ENCODE data around the gene NLGN1.

NLGN1 gene

DNA sequence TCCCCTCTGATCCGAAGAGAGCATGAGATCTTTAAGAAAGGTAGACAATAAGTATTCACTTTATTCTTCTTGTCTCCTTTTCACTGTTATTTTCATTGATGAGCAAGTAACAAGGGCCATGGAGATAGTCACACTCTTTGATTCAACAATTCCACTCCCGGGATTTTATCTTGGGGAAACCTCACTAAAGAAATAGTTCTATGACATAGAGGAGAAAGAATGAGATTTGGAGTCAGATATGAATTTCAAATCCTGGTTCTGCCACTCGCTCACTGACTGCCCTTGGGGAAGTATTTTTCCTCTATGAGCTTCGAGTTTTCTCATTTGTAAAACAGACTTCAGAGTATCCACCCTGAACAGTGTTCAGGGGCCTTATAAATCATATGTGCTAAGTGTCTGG is 514.6 kb downstream of the NLGN1 start:
- ATAC-seq (no peak), DNase-seq (no peak)

DNA sequence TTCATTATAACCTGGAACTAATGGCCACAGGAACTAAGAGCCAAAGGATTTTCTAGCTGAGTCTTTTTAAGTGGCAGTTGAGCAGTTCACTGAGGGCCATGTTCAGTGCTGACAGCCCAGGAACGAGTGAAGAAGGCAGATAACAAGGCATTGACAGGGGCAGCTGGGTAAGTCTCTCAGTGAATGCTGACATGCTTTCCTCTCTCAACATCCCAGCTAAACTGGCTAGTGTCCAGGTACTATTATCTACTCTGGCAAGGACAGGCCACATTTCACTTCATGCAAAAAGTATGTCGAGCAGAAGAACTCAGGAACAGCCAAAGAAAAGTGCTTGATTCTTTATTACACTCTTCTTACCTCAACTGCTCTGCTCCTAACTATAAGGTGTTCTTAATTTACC is 515.9 kb downstream of the NLGN1 start:
- no peak for DNase-seq

DNA sequence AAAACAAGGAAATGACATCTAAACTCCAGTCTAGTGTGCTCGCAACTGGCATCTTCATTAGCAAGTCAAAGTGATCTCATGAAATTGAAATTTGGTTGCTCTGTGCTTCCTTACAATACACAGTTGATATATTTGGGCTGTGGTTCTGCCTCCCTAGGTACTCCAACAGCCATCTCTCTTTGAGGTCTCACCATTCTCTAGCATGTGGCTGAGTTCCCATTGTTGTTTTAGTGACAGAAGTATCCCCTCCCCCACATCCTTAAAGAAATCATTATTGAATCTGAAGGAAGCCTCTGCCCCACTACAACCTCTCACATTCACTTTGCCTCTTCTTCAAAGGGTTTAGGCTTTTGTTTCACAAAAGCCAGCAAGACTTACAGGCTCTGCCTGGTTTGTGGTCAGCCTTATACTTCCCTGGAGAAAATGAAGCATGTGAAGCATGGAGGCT is 516.5 kb downstream of the NLGN1 start:
- ATAC-seq (no peak), DNase-seq (no peak)

More for the DNA sequence above, 515.9 kb downstream of the NLGN1 start:
- ATAC-seq, result no peak

DNA sequence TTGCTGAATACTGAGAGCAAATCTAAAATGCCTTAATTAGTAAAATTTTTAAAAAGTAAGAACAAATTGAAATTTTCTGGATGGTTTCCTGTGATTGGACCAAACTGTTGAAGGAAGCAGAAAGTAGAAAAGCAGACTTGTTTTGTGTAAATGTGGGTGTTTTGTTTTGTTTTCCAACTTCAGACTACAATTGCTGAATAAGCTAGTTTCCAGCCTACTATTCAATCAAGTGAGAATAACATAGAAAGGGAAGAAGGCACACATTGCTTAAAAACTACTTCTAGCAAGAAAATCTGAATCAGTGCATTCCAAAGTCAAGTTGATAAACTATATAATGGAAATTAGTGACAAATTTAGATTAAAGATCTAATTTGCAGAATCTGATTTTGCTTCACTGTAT is 519.3 kb downstream of the NLGN1 start:
- DNase-seq, result no peak
- no peak for ATAC-seq

DNA sequence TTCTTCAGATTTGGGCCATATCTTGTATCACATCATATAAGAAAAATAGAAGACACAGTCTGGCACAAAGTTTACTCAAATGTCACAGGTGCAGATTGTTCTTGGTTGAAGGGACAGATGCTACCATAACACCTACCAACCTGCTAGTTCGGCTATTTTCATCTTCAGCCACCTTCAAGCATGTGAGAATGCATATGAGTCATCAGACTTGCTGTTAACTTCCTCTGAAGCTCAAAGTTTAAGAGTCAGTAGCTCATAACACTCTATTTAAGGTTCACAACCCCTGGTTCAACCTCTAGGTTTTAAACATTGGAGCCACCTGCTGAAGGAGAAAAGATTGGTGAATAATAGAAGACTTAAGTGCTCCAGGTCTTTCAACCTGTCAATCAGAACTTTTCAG is 522.8 kb downstream of the NLGN1 start:
- no peak for ATAC-seq
- no peak for DNase-seq

DNA sequence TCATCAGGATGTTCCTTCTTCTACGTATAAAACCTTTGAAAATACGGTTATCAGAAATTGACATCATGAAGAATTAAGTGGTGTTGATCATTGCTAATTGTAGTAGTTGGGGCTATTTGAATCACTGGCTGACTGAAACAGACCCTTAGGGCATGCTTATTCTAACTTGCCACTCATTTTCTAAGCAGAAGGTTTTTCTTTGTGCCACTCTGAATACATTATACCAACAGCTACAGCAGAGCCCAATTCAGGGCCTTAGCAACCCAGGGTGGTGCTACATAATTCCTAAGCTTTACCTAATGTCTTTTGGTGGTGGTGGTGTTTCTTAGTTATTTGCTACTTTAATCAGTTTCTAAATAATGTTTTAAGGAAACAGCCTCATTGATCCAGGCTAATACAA is 524.2 kb downstream of the NLGN1 start:
- DNase-seq (no peak), ATAC-seq (no peak)

DNA sequence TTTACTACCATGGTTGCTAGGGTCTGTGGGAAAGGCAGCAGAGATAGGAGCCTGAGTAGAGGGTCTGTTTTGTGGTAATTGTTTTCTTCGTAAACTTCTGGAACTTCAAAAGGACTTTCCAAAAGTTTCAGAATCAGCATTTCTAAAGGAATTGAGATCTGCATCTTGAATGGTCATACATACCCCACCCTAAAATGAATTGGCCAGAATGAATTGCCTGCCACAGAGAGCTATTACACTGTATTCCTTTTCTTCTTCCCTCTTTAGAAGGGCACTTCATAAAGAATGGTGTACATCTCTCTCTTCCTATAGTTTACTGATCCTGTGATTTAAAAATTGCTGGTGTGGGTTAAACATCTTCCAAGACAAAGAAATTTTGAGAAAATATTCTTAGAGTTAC is 525.7 kb downstream of the NLGN1 start:
- DNase-seq (no peak), ATAC-seq (no peak)

DNA sequence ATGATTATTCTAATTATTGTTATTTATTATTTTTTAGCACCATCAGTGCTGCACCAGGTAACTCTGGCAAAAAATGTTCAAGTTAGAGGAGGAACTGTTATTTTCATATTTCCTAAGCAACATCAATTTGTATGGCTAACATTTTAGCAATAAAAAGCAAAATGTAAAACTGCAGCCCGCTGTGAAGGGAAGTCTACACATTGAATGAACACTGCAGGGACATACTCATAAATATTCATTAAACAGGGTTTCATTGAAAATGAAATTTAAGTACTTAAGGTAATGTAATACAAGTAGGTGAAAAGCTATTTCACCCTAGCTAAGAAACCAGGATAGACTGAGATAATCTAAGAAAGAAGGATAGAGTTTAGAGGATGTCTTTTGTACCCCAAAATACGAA is 532.7 kb downstream of the NLGN1 start:
- ATAC-seq (no peak), DNase-seq (no peak)

DNA sequence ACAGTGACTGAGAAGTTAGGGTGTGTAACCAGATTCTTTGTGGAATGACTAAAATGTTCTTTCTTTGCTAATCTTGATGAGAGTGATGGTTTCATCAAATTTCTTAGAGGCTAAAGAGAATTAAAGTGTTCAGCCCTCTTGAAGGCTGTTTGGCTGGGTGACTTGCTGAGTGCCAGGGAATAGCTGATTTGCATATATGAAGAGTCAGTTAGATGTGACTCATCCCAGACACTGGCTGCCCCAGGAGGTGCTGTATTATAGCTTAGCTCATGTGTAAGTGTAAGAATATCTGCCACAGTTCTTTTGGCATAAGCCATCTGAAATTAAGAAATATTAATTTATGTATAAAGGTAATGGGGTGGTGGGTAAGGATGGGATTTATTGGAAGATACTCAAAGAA is 535.1 kb downstream of the NLGN1 start:
- no peak for ATAC-seq
- no peak for DNase-seq

DNA sequence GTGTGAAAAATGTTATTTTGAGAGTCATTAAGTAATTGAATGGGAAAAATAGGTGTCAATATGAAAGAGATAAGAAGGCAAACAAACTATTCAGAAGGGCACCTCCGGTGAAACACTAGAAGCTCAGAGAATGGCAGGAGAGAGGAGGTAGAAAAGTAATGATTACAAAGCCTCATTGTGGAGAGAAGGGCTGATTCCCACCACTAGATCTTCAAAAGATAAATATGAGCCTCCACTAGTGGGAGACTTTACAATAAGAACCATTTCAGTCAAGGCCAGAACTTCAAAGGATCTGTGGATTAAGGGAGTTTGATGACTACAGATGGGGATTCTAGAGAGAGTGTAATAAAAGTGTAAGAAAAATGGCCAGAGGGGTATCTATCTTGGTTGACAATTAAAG is 535.6 kb downstream of the NLGN1 start:
- ATAC-seq, result no peak
- DNase-seq, result no peak

DNA sequence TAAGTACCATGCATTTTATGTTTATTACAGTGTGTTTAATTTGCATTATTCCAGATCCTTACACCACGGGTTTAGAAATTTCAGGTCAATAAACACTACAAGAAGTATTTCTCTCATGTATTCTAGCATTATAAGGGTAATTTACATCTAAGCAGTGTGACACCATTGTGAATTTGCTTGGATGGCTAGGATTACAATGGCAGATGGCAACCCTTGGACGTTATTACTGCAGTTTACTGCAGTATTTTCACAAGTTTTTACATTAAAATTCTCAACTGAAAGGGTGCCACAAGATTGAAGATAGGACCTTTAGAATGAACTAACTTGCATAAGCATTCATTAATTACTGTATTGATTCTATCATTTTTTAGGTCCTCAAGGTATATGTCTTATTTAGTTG is 538.8 kb downstream of the NLGN1 start:
- DNase-seq (no peak), ATAC-seq (no peak)

DNA sequence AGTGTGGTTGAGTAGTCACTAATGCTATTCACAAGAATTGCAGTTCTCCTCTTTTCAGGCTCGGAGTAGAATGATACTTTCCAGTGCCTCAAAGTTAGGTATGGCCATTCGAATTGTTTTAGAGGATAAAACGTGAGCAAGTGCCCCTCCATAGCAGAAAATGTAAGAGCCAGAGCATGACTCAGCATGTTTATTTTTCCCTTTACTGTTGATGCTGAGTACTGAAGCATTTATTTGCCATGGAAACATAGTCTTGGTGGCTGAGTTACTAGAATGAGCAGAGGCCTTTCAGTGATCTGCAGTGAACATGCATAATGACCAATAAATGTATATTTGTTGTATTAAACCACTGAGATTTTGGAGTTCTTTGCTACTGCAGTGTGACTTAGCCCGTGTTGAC is 540.6 kb downstream of the NLGN1 start:
- DNase-seq (no peak), ATAC-seq (no peak)

DNA sequence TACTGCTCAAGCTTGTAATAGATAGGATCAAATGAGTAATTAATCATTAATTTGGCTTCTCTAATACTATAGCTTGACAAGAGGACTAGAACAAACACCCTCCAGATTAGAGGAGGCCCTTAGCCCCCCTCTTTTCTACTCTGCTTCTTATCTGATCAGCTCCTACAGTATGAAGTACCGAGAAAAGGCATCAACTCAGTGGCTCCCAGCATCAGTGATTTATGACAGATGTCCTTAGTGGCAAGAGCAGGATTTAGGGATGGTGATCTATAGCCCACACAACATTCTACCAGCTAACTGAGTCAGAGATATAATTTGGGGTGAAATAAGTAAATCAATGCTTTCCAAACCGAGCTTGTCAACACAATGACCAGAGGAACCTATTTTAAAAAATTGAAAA is 541.1 kb downstream of the NLGN1 start:
- DNase-seq, result no peak
- no peak for ATAC-seq

DNA sequence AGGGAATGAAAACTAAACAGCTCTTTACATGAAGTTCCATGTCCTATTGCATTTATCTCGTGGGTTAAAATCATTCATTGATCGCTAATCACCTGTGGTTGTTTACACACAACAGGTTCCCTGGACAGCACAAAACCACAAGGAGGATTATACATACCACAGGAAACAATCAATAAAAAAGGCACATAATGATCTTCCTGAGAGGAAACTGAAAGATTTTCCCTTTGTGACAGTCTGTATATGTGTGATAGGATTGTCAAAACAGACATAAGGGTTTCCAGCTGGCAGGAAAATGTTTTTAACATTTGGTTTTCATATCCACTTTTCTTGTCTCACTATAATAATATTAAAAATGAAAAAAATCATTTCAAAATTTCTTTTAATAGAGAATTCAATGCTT is 541.8 kb downstream of the NLGN1 start:
- DNase-seq, result no peak
- ATAC-seq, result no peak

DNA sequence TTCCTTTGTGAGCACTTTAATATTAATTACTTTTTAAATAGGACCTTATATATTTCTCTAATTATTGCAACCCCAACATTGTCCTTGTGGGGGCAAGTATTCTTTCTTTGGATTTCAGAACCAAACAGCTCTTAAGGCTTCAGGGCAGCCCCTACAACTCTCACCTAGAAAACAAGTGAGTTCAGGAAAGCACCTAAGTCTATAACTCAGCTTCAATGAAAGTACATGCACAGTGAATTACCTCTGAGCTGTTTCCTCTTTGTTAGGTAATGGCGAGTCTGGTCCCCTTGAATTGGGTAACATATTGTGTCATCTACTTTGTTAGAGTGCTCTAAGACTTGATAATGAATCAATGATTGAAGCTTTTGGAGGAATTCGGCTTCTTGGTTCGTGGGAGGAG is 545.7 kb downstream of the NLGN1 start:
- no peak for DNase-seq
- no peak for ATAC-seq

DNA sequence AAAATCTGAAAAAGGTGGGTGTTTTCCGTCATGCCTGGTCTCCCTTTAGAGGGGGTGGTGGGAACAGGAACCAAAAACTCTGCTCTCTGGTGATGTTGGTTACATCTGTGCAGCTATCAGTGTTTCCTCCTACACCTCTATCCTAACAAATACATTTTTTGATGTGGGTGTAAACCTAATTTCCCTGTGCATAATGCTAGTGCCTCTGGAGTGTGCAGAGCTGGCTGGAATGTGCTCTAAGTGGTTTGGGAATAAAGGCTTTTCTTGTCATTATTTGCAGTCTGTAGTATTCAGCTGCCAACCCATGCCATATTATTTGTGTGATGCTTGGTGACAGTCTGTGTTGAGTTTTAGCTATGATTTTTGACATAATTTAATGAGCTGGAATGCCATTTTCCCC is 547.6 kb downstream of the NLGN1 start:
- DNase-seq (no peak), ATAC-seq (no peak)

DNA sequence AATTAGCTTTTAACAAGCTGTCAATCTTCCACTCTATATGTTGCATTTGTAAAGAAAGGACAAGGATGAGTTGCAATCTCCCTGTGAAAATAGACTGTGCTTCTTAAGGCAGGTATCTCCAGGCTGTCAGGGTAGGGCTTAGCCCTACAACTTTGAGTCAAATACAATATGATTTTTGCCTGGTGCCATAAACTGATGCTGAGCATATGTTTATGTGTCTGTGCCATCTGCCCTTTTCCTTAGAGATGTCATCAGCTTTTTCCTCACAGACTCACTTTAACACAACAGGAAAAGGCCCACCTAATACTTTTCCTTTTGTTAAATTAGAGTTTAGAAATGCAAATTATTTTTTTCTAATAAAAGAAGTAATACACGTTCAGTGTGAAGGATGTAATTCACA is 548.3 kb downstream of the NLGN1 start:
- DNase-seq, result no peak
- no peak for ATAC-seq

DNA sequence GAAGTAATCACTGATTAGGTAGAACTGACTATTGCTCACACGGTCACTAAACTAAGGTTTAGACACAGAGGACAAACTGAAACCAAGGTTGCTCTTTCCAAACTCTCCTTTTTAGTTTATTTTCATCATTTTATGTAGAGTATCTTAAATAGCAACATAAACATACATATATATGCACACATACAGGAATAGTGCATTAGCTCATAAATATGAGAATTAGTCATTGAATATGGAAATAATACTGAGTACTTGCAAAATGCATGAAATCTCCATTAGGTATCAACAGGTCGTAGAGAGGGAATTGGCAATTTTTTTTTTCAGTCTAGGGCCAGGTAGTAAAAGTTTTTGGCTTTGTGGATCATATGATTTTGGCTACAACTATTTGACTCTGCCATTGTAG is 557.1 kb downstream of the NLGN1 start:
- ATAC-seq (no peak), DNase-seq (no peak)

DNA sequence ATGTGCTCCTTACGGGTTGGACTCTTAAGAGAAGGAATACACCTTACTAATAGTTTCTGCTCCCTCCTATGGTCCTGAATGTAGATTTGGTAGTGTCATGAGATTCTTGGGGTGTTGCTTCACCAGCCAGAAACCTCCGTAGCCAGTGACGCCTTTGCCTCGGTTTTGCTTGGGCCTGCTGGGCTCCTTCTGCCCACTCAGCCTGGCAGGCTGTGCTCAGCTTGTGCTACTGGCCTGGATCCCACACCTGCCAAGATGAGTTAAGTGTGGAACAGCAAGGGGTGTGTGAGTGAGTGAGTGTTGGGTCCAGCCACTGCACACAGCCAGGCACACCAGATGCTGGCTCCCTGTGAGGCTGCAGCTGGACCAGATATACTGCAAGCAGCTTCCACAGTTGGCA is 560.1 kb downstream of the NLGN1 start:
- ATAC-seq, result no peak

DNA sequence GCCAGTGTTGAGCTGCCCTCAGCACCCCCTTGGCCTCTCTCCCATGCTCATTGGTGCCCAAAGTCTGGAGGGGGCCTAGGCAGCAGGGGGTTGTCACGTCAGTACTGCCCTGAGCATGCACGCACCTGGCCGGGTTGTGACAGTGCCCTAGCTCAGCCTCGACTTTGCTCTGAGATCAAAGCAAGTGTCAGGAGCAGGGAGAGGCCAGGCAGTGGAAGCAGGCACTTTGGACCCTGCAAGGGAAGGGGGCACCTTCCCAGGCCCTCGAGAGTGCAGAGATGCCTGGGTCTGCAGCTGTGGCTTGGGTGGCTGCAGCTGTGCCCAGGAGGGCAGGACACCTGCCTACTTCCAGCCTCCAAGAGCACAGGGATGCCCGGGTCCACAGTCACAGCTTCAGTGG is 561.3 kb downstream of the NLGN1 start:
- ATAC-seq (peak; percentile 32), DNase-seq (no peak)

More for the DNA sequence above, 560.1 kb downstream of the NLGN1 start:
- no peak for DNase-seq

DNA sequence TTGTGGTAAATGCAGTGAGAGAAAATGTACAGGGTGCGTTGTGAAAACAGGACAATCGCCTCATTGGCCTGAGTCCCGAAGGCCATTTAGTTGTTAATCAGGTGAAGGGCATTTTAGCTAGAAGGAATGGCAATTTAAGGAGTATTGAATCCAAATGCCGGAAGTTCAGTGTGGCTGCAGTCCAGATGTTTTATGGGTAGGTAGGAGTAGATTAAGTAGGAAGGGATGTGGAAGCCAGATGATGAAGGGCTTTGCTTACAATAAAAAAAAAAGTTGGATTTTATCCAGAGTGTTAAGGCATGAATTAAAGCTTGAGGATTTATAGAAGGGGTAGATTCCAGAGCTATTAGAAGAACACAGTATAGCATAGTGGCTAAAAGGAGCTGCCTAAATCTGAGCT is 572.7 kb downstream of the NLGN1 start:
- ATAC-seq (no peak), DNase-seq (no peak)

DNA sequence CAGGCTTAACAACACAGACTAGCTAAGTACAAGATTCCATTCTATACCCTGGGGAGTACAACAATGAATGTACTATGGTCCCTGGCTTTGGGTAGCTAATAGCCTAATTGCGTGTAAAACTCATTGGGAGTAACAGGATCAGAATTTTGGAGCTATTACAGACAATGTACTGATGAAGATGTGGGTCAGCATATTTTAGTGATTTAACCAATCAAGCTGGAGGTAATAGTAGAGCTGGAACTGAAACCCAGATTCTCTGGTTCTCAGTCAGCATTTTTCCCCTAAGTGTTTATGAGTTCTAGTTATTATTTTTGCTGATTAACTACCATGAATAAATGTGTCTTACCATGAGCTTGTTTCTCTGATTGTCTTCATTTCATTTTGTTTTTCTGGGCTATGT is 578.7 kb downstream of the NLGN1 start:
- no peak for ATAC-seq
- DNase-seq, result no peak

DNA sequence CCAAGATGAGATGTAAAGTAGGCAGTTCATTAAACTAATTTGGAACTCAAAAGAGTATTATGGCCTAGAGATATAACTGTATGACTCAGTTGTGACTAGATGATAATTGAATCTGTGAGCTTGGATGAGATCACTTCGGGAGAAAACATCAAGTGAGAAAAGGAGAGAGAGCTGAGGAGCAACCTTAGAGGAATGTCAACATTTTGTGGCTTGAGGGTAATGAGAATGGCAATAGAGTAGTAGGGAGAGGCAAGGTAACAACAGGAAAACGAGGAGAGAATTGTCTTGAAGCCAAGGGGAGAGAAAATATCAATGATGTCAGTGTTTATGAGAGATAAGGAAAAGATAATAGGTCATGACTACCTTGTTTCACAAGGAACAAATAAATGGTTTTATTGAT is 580.2 kb downstream of the NLGN1 start:
- ATAC-seq, result no peak
- no peak for DNase-seq

DNA sequence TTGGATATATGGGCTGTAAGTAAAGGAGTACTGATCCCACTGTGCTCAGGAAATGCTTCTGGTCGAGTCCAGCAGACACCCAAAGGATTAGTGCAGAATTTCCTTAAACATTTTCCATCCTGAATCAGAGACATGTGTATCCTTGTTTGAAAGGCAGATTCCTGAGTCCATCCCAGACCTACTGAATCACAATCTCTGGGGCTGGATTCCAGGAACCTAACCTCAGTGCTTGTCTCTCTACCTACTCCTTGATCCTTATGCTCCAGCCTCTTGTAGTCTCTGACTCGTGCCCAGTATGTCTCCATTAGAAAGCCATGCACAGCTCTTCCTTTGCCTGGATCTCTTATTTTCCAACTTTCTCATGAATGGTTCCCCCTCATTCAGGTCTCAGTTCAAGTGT is 585.8 kb downstream of the NLGN1 start:
- ATAC-seq (no peak), DNase-seq (no peak)

DNA sequence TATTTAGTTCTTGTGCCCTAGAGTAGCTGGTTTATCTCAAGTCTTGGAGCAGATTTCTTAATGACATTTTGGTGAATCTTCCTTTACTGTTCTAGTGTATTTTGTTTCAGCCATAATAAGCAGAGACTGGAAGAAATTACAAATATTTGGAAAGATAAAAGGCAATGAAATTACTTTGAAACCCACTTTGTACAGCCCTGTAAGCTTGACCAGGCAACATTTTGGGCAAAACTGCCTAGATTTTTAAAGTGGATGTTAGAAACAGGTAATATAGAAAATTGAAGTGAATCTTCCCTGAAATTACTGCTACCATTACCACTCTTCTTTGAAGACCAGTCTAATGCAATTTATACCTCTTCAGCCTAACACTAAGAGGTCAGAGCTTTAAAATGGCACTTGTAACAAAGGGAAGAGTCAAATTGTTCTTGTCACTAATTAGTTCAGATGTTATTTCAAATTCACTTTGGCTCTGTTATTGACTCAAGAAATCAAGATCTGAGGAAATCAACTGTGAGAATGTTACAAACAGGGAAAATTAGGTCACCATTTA is 589.4 kb downstream of the NLGN1 start:
- DNase-seq, result no peak
- ATAC-seq, result no peak
